Sciatic nerve (tissue), 2 donors: ENCODE data around the gene DRC7. TPM values are rescaled to one million over a fixed set of nuclear protein-coding genes. Genes with fewer than 3 reads are reported as not detected.
"Not testable (repeated sequence)": the region's sequence is repeated elsewhere in the genome, so short reads cannot be mapped to it uniquely, and the experiment has no call there.

Experiments
- ATAC-seq: fragments of 200-7000 bp; cut with Tn5 transposase; one replicate; pipeline ENCODE4 v1.9.1; 2020; ENCODE audit warnings: mild to moderate bottlenecking, moderate library complexity
- DNase-seq: peaks from one replicate; pipeline ENCODE4 v3.0.0-alpha.2; 2020; ENCODE audit warnings: low spot score
- intact Hi-C: fragments of 100-400 bp; cut with DNase I; formaldehyde crosslinking; loops from one replicate; pipeline ENCODE4 v1.14.2; 2022
- total RNA-seq: library from RNA; stranded (reverse); fragmentation: NEBNext Ultra II Directional; extraction: Animal tissue kit (Norgen Biotek cat#: 25700); gene quantifications from one replicate; pipeline ENCODE4 v1.2.1, GENCODE V29; 2021
- donor health status: DM: no; HTN: no; CAD: no.
- donor health status: DM: no; HTN: no; CAD: no.

Gene DRC7
- total RNA-seq, 1 donor from 2014 or later = not detected

DNA sequence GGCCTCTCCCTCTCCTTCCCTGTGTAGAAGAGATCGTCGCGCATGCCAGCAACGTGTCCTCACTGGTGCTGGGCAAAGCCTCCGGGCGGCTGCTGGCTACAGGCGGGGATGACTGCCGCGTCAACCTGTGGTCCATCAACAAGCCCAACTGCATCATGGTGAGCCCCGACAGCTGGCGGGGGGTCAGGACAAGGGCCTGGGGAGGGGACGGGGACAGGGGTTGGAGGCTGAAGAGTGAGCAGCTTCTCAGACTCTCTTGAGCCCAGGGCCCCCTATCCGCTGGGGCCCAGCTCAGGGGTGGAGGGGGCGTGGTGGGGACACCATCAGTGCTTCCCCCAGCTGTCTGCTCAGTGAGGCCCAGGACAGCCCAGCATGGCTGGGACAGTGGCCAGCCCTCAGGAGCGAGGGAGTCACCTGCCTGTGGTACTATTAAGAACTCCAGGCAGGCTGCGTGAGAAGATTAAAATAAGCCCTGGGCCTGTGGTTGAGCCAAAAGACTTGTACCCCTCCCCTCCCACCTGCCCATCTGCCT lies 47.1 kb downstream of the DRC7 start:
- intact Hi-C loops = no loop called here
- ATAC-seq (no peak), DNase-seq (no peak)

DNA sequence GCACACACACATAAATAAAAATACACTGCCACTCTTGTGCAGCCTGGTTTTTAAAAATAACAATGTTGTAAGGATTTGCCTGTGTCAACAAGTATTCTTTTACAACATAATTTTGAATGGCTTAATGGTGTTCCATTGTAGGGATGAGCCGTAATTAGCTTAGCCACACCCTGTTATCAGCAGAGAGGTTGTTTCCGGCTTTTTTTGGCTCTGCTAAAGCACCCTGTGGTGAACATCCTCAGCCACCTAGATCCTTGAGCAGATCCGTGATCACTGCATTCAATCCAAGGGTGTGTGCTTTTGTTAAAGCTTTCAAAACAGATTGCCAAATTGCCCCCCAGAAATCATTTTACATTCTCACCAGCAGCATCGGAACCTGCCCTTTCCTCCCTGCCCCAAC lies 47.9 kb downstream of the DRC7 start:
- ATAC-seq (no peak), DNase-seq (no peak)
- intact Hi-C loops = no loop called here

DNA sequence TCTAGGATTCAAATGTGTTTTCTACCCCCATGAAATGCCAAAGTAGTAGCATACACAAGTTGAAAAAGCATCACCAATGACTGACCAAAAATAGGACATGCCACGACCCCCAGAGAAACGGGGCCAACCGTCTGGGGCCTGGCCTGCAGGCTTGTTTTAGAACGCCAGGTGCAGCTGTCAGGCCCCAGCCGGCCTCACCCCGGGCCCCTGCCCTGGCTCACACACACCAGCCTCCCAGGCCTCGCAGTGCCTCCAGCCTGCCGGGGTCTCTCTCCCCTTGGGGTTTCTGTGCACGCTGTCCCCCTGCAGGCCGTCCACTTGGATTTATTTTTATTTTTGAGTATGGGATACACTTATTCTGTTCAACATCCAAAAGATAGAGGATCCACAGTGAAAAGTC lies 48.9 kb downstream of the DRC7 start:
- DNase-seq = no peak
- no peak for ATAC-seq
- intact Hi-C loops = no loop called here

DNA sequence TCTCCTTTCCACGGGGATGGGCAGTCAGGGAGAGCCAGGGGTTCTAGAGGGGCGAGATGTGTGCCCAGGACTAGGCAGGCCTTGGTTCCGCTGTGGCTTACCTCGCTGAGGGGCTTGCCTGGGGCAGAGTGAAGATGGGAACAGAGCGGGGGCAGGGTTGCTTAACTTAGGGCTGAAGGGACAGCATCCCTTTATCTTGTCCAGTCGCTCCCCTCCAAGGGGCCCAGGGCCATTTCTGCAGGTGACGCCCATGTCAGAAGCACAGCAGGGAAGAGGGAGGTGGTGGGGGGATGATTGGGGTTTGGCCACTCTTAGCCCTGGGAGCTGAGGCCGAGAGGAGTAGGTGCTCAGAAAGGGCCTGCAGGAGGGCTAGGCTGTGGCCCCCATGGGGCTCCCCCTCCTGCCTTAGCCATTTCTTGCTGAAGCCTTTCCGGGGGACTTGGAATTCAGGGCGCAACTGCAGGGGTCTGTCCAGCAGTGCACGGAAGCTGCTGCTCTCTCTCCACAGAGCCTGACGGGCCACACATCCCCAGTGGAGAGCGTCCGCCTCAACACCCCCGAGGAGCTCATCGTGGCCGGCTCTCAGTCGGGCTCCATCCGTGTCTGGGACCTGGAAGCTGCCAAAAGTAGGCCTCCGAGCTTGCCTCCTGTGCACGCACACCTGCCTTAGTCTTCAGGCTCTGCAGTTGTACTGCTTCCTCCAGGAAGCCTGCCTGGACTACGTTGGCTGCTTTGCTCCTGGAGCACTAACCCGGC lies 49.5 kb downstream of the DRC7 start:
- no peak for ATAC-seq
- no peak for DNase-seq
- intact Hi-C loops = no loop called here

DNA sequence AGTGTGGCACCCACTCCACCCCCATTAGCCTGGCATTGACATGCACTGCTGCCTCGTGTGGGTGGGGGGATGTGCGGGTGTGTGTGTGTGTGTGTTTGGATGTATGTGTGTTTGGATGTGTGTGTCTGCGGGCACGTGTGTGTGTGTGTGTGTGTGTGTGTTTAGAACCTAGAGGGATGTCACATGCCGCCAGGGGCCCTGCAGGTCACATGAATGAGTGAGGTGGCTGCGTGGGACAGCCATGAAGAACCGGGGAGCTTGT lies 50.0 kb downstream of the DRC7 start:
- intact Hi-C loops = no loop called here
- DNase-seq (no peak), ATAC-seq (no peak)

DNA sequence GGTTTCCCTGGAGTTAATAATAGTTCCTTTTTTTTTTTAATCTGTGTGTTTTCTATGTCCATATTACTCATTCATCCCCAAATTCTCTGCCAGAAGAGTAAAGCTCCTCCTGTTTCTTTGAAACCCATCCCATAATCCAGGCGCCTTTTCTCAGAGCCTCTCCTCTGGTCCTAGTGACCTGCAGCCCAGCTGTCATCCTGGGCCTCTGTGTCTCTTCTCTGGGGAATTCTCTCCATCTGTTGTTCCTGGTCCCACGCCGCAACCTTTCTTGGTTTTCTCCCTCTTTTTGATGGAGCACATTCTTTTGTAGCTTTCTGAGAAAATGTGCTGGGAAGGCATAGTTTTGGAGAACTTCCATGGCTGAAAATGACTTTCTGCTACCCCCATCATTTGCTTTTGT lies 51.2 kb downstream of the DRC7 start:
- ATAC-seq (no peak), DNase-seq (no peak)
- intact Hi-C loops = no loop called here

DNA sequence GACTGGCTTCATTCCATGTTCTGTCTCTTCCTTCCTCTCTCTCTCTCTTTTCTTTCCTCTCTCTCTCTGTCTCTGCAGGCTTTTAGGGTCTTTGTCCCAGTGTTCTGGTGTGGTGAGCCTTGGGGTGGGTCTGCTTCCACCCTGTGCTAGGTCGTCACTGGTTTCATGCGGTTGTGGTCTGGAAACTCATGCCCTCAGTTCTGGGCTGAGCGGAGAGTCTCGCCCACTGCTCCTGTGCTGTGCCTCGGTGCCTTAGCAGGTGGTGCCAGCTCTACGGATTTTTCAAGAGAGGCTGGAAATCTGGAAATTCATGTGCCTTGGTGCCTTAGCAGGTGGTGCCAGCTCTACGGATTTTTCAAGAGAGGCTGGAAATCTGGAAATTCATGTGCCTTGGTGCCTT lies 51.7 kb downstream of the DRC7 start:
- DNase-seq, ATAC-seq, intact Hi-C loops: not testable (repeated sequence)

DNA sequence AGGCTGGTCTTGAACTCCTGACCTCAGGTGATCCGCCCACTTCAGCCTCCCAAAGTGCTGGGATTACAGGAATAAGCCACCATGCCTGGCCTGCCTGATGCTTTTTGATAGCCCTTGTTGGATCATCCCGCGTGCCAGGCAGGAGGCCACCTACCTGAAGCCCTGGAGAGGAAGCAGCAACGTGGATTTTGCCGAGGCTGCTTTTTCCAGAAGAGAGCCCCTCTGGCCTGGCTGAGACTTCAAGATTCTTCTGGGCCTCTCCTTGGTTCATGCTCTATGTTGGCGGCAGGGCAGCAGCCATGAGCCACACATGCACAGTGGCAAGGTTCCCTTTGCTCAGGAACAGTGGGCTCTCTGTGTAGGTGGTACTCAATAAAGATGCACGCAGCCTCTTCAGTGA lies 52.5 kb downstream of the DRC7 start:
- intact Hi-C loops = no loop called here
- ATAC-seq (no peak), DNase-seq (no peak)

DNA sequence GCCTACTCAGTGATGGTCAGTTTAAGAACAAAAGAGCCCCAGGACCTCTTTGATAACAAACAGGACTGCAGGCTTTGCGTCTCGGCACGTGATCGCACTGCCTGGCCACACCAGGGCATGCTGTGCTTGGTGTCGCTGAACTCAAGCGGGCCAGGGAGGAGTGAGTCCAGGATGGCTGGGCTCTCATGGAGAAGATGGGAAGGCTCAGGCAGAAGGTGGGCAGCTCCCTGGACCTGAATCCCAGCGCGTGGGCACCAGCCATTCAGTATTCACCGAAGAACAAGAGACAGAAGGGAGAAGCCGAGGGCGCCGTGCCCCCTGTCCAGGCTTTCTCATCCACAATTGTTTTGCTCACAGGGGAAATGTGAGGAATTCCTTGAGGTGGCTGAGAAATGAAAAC lies 52.9 kb downstream of the DRC7 start:
- ATAC-seq (no peak), DNase-seq (no peak)
- intact Hi-C loops = no loop called here

DNA sequence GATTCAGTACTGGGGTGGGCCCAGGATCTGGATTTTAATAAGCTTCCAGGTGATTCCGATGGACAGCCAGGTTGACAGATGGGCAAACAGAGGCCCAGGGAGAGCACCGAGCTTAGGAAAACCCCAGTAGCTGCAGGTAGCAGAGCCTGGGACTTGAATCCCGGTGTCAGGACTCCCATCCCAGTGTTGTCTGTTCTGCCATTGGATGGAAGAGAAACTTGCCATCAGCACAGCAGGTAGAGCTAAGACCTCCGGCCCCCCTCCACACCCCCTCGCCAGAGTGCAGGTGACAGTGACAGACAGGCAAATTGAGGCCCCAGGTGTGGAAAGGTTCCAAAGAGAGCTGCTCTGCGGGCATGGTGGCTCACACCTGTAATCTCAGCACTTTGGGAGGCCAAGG lies 53.4 kb downstream of the DRC7 start:
- ATAC-seq (no peak), DNase-seq (no peak)
- intact Hi-C loops = no loop called here

DNA sequence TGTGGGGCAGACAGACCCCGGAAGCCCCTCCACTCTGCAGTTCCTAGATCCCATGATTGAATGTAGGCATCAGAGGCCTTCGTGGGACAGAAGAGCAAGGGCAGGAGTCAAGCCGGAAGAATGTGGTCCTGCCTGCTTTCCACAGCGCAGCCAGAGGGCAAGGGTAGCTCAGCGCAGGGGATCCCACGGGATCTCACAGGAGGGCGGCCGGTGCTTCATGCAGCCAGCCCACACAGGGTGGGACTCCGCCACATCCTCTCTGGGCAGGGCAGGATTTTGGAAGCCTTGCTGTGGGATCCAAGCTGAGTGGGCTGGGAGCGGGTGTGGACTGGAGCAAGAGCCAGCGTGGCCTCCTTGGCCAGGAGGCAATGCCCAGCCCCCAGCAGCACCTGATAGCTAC lies 54.0 kb downstream of the DRC7 start:
- DNase-seq (no peak), ATAC-seq (peak; percentile 48)
- intact Hi-C loops = no loop called here

DNA sequence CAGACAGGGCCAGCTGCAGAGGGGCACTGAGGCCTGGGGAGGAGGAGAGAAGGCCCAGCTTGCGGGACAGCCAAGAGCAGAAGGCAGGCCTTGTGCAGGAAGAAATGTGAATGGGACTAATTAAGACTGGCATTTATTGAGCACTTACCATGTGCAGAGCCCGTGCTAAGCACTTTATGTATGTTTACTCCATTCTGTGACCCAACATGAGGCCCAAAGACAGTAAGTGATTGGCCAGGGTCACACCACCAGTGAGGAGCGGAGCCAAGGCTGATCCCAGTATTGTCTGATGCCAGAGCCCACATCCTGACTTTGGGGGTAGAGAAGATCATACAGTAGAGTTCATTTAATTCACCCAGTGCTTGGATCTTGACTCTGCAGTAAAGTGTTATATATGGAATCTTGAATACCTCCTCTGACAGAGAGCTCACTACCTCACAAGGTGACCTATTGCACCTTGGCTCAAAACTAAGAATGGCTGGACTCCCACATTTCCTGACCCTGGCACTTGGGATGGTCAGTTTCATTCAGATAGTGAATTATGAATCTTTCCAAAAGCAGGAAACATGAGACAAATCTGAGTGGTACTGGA lies 54.6 kb downstream of the DRC7 start:
- ATAC-seq (no peak), DNase-seq (no peak)
- intact Hi-C loops = no loop called here

DNA sequence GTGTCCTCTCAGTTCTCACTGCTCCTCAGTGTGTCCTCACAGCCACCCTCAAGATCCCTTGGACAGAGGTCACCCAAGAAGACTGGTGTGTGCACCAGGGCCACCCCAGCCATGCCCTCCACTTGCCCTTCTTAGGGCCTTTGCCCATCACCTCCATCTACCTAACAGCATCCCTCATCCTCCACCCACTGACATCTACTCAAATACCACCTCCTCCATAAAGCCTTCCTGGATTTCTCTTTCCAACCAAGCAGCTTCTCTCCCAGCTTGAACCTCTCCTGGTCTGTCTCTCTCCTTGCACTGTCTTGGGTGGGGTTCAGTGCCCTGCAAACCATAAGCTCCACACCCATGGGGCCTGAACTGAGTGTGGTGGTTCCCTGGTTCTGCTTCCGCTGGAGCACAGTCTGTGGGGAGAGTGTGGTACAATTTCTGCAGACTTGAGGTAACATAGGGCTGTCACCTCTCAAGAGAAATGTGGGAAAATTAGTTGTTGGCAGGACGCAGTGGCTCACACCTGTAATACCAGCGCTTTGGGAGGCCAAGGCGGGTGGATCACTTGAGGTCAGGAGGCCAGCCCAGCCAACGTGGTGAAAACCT lies 55.3 kb downstream of the DRC7 start:
- ATAC-seq = no peak
- intact Hi-C loops = loop anchor here (10.0 kb wide), 1 partner anchor 245 kb away; no protein-coding TSS in a partner anchor

DNA sequence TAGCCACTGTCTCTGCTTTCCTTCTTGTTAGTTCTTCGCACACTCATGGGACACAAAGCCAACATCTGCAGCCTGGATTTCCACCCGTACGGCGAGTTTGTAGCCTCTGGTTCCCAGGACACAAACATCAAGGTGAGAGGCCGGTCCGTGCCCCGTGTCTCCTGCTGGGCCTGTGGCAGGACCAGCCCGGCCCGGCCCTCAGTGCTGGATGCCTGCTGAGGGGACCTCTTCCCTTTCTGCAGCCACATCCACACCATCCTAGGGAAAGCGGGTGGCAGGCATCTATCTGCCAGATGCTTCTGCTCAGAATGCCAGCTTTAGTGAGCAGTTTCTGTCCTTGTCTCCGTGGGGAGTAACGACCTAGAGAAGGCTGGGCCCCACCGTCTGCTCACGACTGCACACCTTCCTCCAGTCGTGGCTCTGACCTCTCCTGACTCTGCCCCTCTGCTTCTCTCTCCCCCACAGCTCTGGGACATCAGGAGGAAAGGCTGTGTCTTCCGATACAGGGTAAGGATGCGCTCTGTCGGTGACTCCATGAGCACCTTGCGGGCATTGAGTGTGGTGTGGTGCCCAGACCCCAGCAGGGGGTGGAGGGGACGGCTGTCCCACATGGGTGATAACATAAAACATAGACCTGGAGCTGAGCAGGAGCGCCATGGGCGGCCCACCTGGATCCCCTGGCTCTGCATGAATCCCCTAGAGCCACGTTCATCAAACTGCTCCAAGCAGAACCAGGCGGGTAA lies 56.4 kb downstream of the DRC7 start:
- intact Hi-C loops = loop anchor here (10.0 kb wide), 1 partner anchor 244 kb away; no protein-coding TSS in a partner anchor
- no peak for ATAC-seq
- DNase-seq = no peak

More for the DNA sequence above, 55.3 kb downstream of the DRC7 start:
- DNase-seq = no peak

DNA sequence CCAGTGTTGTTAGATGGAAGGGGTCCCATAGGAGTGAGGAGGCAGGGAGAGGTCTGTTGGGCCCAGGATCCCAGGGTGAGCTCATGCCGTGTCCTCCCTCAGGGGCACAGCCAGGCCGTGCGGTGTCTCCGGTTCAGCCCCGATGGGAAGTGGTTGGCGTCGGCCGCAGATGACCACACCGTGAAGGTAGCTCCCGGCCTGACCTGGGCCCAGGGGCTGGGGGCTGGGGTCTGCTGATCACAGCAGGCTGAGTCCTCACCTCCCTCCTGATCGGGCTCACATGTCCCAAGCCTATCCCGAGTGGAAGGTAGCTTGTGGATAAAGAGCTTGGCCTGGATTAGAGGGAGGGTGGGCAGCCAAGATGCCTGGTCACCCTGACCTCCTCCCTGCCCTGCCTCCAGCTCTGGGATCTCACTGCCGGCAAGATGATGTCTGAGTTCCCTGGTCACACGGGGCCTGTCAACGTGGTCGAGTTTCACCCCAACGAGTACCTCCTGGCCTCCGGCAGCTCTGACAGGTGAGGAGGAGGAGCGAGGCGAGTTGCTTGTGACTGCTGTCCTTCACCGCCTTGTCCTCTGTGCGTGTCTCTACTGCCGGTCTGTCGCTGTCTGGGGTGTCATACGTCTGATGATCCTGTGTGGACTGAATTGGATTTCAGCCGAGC lies 57.1 kb downstream of the DRC7 start:
- intact Hi-C loops = loop anchor here (10.0 kb wide), 1 partner anchor 243 kb away; no protein-coding TSS in a partner anchor
- ATAC-seq (no peak), DNase-seq (no peak)

DNA sequence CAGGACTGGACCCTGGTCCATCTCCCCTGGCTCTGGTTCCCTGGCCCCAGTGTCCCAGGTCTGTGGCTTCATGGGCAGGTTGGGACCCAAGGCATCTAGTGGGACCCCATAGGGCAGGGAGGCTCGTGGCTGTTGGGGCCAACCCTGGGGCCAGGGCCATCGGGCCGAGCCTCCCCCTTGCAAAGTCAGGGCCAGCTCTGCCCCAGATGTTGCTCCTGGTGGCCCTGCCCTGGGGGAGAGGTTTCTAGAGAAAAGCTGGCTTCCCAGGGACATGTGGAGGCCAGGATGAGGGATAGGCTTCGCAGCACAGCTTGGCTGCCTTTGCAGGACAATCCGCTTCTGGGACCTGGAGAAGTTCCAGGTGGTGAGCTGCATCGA lies 57.6 kb downstream of the DRC7 start:
- ATAC-seq (no peak), DNase-seq (no peak)
- intact Hi-C loops = loop anchor here (10.0 kb wide), 1 partner anchor 243 kb away; no protein-coding TSS in a partner anchor

DNA sequence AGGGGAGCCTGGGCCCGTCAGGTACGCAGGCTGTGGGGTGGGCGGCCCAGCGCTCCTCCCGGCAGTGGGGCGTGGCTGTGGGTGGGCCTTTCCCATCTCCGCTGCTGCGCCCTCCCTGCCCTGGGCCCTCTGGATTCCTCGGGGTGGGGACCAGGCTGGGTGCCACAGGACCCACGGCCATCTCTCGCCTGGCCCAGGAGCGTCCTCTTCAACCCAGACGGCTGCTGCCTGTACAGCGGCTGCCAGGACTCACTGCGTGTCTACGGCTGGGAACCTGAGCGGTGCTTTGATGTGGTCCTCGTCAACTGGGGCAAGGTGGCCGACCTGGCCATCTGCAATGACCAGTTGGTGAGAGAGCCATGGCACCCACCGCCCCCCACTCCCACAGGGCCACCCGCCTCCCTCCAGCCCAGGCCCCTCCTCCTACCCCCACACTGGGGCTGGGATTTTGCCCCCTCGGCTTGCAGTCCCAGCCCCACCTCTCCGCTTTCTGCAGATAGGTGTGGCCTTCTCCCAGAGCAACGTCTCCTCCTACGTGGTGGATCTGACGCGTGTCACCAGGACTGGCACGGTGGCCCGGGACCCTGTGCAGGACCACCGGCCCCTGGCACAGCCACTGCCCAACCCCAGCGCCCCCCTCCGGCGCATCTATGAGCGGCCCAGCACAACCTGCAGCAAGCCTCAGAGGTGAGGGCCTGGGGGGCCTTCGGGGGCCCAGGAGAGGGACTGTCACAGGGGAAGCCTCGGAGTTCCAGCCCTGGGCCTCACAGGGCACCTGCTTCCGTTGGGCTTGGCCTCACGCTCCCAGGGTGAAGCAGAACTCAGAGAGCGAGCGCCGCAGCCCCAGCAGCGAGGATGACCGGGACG lies 58.2 kb downstream of the DRC7 start:
- ATAC-seq (no peak), DNase-seq (no peak)
- intact Hi-C loops = loop anchor here (10.0 kb wide), 1 partner anchor 242 kb away; no protein-coding TSS in a partner anchor
